Endothelial cell of umbilical vein (primary cell): ENCODE measurements around the gene DUSP6. TPM values are rescaled to one million over a fixed set of nuclear protein-coding genes. Genes with fewer than 3 reads are reported as not detected.

ENCODE experiments used
- BruUV-seq: library from RNA; stranded (reverse); fragments of 400-500 nt; replicated peaks from 2 replicates; lab custom pipeline; 2021; lab: Mats Ljungman, UMichigan
- CTCF ChIA-PET: fragments of 300-600, 350-600 bp; sonication (Branson Sonifier 250); formaldehyde crosslinking; loops from one replicate; lab custom pipeline; 2021; ENCODE audit warnings: antibody characterized with exemption, inconsistent platforms; lab: Charles Lee
- POLR2A ChIA-PET: fragments of 300-600, 350-600 bp; sonication (Branson Sonifier 250); formaldehyde crosslinking; loops from one replicate; lab custom pipeline; 2021; ENCODE audit warnings: antibody characterized with exemption, inconsistent platforms; lab: Charles Lee
- DNase-seq: peaks from one replicate; pipeline ENCODE4 v3.0.0-alpha.2; 2011; ENCODE audit warnings: low read depth, low spot score
- FAIRE-seq: peaks from 2 replicates; lab custom pipeline; 2011; peaks lifted over from hg19 to GRCh38; lab: Jason Lieb, UNC
- H2AFZ ChIP-seq: 2 replicates; pipeline ENCODE4 v1.6.0; 2012; ENCODE audit warnings: low read depth, low read length, control low read depth, inconsistent platforms
- H3K27ac ChIP-seq: 2 replicates; pipeline ENCODE4 v1.5.1; 2011; ENCODE audit warnings: low read depth, mild to moderate bottlenecking, control low read depth, low read length, moderate library complexity; ENCODE audit not compliant: insufficient read depth
- H3K27me3 ChIP-seq, 2 experiments: 2 replicates each; pipeline versions ENCODE4 v1.6.0 to v1.6.1; 2011; ENCODE audit warnings: low read length in 2 of 2, mixed read lengths in 1 of 2; ENCODE audit not compliant: control insufficient read depth in 2 of 2, insufficient read depth in 2 of 2
- H3K36me3 ChIP-seq, 2 experiments: 2 replicates in 1 of 2; 3 replicates in 1 of 2; pipeline ENCODE4 v1.5.1; 2011; ENCODE audit warnings: low read length in 2 of 2, mild to moderate bottlenecking in 1 of 2, moderate library complexity in 1 of 2; ENCODE audit not compliant: control insufficient read depth in 2 of 2, insufficient read depth in 2 of 2; ENCODE audit errors: extremely low read depth in 1 of 2
- H3K4me1 ChIP-seq: 3 replicates; pipeline ENCODE4 v1.5.1; 2011; ENCODE audit warnings: mild to moderate bottlenecking, low read length; ENCODE audit not compliant: control insufficient read depth, insufficient read depth; ENCODE audit errors: extremely low read depth
- H3K4me2 ChIP-seq: 2 replicates; pipeline ENCODE4 v1.6.1; 2011; ENCODE audit warnings: low read length, control low read depth, mixed read lengths; ENCODE audit not compliant: insufficient read depth
- H3K4me3 ChIP-seq, 3 experiments: fragments of 200-600 bp in 1 of 3; sonication (generic), shearing (Covaris generic) in 1 of 3; replicated peaks in 1 of 3; 2 replicates each; pipeline ENCODE4 v1.5.1; 2011 to 2016; ENCODE audit warnings: control low read depth in 3 of 3, low read length in 3 of 3, mild to moderate bottlenecking in 2 of 3, inconsistent platforms in 1 of 3, low read depth in 1 of 3, moderate library complexity in 1 of 3; ENCODE audit not compliant: insufficient read depth in 1 of 3
- H3K79me2 ChIP-seq: 2 replicates; pipeline ENCODE4 v1.6.0; 2012; ENCODE audit warnings: low read length, inconsistent platforms; ENCODE audit not compliant: control insufficient read depth, insufficient read depth
- H3K9ac ChIP-seq: replicated peaks from 2 replicates; pipeline ENCODE3; 2011; ENCODE audit warnings: low read length, control low read depth; ENCODE audit not compliant: insufficient read depth; ENCODE audit errors: extremely low read depth
- H3K9me1 ChIP-seq: replicated peaks from 3 replicates; pipeline ENCODE4 v1.6.0; 2011; ENCODE audit warnings: mild to moderate bottlenecking, low read length; ENCODE audit not compliant: control insufficient read depth, insufficient read depth; ENCODE audit errors: extremely low read depth
- H3K9me3 ChIP-seq: replicated peaks from 2 replicates; pipeline ENCODE4 v1.5.1; 2012; ENCODE audit warnings: low read length, inconsistent platforms; ENCODE audit not compliant: control insufficient read depth, insufficient read depth
- H4K20me1 ChIP-seq: replicated peaks from 2 replicates; pipeline ENCODE3; 2011; ENCODE audit warnings: mild to moderate bottlenecking, low read length; ENCODE audit not compliant: control insufficient read depth, insufficient read depth; ENCODE audit errors: extremely low read depth
- EZH2 ChIP-seq: IDR thresholded peaks from 2 replicates; pipeline ENCODE4 v1.6.1; 2012; ENCODE audit warnings: borderline replicate concordance, low read depth, mild to moderate bottlenecking, moderate library complexity, low read length, inconsistent platforms; ENCODE audit not compliant: severe bottlenecking
- JUN ChIP-seq: IDR thresholded peaks from 2 replicates; pipeline ENCODE4 v1.6.1; 2011; ENCODE audit warnings: borderline replicate concordance, low read depth; ENCODE audit not compliant: insufficient read length, insufficient read depth
- MYC ChIP-seq: IDR thresholded peaks from one replicate; pipeline ENCODE4 v1.6.1; 2011; ENCODE audit warnings: mild to moderate bottlenecking, low read depth, low read length
- POLR2A ChIP-seq: IDR thresholded peaks from 2 replicates; pipeline ENCODE4 v1.6.1; 2012; ENCODE audit warnings: low read depth, mild to moderate bottlenecking, control low read depth, low read length
- POLR2AphosphoS5 ChIP-seq: IDR thresholded peaks from 2 replicates; pipeline ENCODE4 v1.6.1; 2012; ENCODE audit warnings: low read depth, mild to moderate bottlenecking, control low read depth, low read length, moderate library complexity; ENCODE audit not compliant: insufficient read depth
- dilution Hi-C: fragments of 300-500 bp; cut with MboI; formaldehyde crosslinking; loops from one replicate; pipeline ENCODE4 v1.15.0; 2019; ENCODE audit warnings: low sequenced_read_pairs; ENCODE audit not compliant: extremely low pct_ligation_motif_present
- intact Hi-C: fragments of 100-400 bp; cut with micrococcal nuclease; formaldehyde crosslinking; loops from one replicate; pipeline ENCODE4 v1.10.0; 2022
- polyA plus RNA-seq, 4 experiments: library from polyadenylated mRNA; depleted of rRNA in 3 of 4; stranded (reverse) in 3 of 4; unstranded in 1 of 4; fragments of >200 nt; gene quantifications; 2 replicates each; pipeline versions ENCODE4 v1.2.1 to v1.2.3, GENCODE V29; 2011 to 2012; ENCODE audit warnings: missing spikeins in 1 of 4
- total RNA-seq: library from RNA; stranded (reverse); gene quantifications from 2 replicates; pipeline ENCODE4 v1.2.3, GENCODE V29; 2021
- TF ChIP-seq, protein P1 (sequence below), 2 donors: IDR thresholded peaks; 1 replicate in 1 of 2; 2 replicates in 1 of 2; pipeline ENCODE4 v1.5.1; 2011; ENCODE audit warnings: low read length in 2 of 2, mild to moderate bottlenecking in 2 of 2, moderate library complexity in 2 of 2, control low read depth in 1 of 2, inconsistent platforms in 1 of 2, low read depth in 1 of 2; ENCODE audit not compliant: insufficient read depth in 1 of 2; ENCODE audit errors: extremely low read depth in 1 of 2
- TF ChIP-seq, protein P2 (sequence below): IDR thresholded peaks from 2 replicates; pipeline ENCODE4 v1.6.1; 2011; ENCODE audit not compliant: insufficient read depth, insufficient read length

Gene DUSP6
- total and polyA plus RNA-seq, 2 donors (not counting 3 experiments of a cell fraction or from before 2014, with no cell fraction given), result 148 to 149 TPM

DNA sequence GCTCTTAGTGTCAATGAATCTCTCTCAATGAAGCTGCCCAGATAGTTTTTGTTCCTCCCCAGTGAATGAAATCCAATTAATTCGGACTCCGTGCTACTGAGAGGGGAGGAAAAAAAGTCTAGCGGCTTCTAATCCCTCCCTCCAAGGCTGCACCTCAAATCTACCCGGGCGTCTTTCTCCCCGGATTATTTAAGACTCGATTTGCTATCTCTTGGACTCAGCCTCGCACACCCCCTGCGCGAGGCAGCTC lies 134 bp downstream of the DUSP6 start:
- Histone ChIP-seq H3K27me3 (no peaks in the 10 kb centered on the region), H3K9ac (peak overlapping the region; percentile 96), H3K27ac (peak overlapping the region; percentile 83), H3K9me1 (no peaks in the 10 kb centered on the region), H3K4me1 (peaks cover 41% of the 10 kb centered on the region), H3K36me3 (peaks cover 13 to 29% of the 10 kb centered on the region in 2 experiments), H3K4me3 (peak overlapping the region; percentile 72 to 97 (median 90)), H3K4me2 (no peak overlapping the region), H3K9me3 (no peaks in the 10 kb centered on the region), H3K79me2 (peaks cover 50% of the 10 kb centered on the region), H2AFZ (no peak overlapping the region), H4K20me1 (no peaks in the 10 kb centered on the region)
- no peak for DNase-seq
- FAIRE-seq, result no peak
- no TSS peak for BruUV-seq
- dilution Hi-C loops (no loop called here), intact Hi-C loops (loop anchor here (1.0 to 5.0 kb wide), 8 partner anchors 17 to 455 kb away; partner anchors contain the start of gene GALNT4)
- ChIA-PET CTCF (interaction anchor here (1.0 to 7.3 kb wide), 11 partner anchors 20 to 1589 kb away, joined by 3 to 163 read pairs (median 12); partner anchors contain the start of genes GALNT4 and POC1B), POLR2A (interaction anchor here (0.6 to 3.0 kb wide), 15 partner anchors 17 to 335 kb away, joined by 3 to 34 read pairs (median 4); no protein-coding TSS in a partner anchor)
- TF ChIP-seq EZH2 (no peak), POLR2AphosphoS5 (peak; percentile 99), JUN (no peak), POLR2A (peak; percentile 99), MYC (no peak)
- TF ChIP-seq, protein P1, sequence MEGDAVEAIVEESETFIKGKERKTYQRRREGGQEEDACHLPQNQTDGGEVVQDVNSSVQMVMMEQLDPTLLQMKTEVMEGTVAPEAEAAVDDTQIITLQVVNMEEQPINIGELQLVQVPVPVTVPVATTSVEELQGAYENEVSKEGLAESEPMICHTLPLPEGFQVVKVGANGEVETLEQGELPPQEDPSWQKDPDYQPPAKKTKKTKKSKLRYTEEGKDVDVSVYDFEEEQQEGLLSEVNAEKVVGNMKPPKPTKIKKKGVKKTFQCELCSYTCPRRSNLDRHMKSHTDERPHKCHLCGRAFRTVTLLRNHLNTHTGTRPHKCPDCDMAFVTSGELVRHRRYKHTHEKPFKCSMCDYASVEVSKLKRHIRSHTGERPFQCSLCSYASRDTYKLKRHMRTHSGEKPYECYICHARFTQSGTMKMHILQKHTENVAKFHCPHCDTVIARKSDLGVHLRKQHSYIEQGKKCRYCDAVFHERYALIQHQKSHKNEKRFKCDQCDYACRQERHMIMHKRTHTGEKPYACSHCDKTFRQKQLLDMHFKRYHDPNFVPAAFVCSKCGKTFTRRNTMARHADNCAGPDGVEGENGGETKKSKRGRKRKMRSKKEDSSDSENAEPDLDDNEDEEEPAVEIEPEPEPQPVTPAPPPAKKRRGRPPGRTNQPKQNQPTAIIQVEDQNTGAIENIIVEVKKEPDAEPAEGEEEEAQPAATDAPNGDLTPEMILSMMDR (IDR thresholded peaks at IDR 0.05; ENCODE audit: extremely low read depth in 1 of 2, insufficient read depth in 1 of 2, low read depth in 1 of 2, low read length in 2 of 2), result no peak
- TF ChIP-seq, protein P2, sequence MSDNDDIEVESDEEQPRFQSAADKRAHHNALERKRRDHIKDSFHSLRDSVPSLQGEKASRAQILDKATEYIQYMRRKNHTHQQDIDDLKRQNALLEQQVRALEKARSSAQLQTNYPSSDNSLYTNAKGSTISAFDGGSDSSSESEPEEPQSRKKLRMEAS, result peak; percentile 13
